Astrocyte of the spinal cord (primary cell): ENCODE measurements around the gene MAGEL2.

Experiments
- DNase-seq: peaks from one replicate; pipeline ENCODE4 v3.0.0; 2011; ENCODE audit warnings: low read depth, low spot score
- H3K4me3 ChIP-seq: 2 replicates; pipeline ENCODE4 v1.5.1; 2011; ENCODE audit warnings: low read depth, mild to moderate bottlenecking, low read length, moderate library complexity
- CTCF ChIP-seq: IDR thresholded peaks from 2 replicates; pipeline ENCODE4 v1.5.1; 2012; ENCODE audit warnings: low read depth, mild to moderate bottlenecking, low read length, inconsistent platforms
- in situ Hi-C: cut with HindIII; loops from 2 replicates; pipeline ENCODE4 v1.10.0; 2017; ENCODE audit warnings: low sequenced_read_pairs

MAGEL2 gene

GRCh38 chr15:23647421-23648370 is at the start of gene MAGEL2:
MAGEL2 (minus strand) TSS chr15:23647867; CDS start chr15:23647742, 125 bp downstream.
- no peak for TF ChIP-seq CTCF
- peak within 1 kb of the TSS; percentile 42 for H3K4me3 ChIP-seq
- in situ Hi-C loops: no loop called here
- peak; percentile 17 for DNase-seq

GRCh38 chr15:23695282-23695681 is 47.6 kb upstream of the MAGEL2 start:
- no peak for DNase-seq
- no peak overlapping the region for H3K4me3 ChIP-seq
- in situ Hi-C loops: no loop called here
- TF ChIP-seq CTCF: no peak

- no peak for TF ChIP-seq CTCF
- no peak for DNase-seq
- no peak overlapping the region for H3K4me3 ChIP-seq
- in situ Hi-C loops: no loop called here
Observed at GRCh38 chr15:23694592-23694991, 46.9 kb upstream of the MAGEL2 start.

GRCh38 chr15:23690450-23690852 is 42.8 kb upstream of the MAGEL2 start:
- DNase-seq: peak; percentile 38
- TF ChIP-seq CTCF: no peak
- no peak overlapping the region for H3K4me3 ChIP-seq
- in situ Hi-C loops: no loop called here

GRCh38 chr15:23690015-23690414 is 42.3 kb upstream of the MAGEL2 start:
- DNase-seq: no peak
- no peak overlapping the region for H3K4me3 ChIP-seq
- in situ Hi-C loops: no loop called here
- no peak for TF ChIP-seq CTCF

GRCh38 chr15:23687143-23687470 is 39.4 kb upstream of the MAGEL2 start, which contains the start of gene NDN:
NDN (minus strand) TSS chr15:23687305; CDS start chr15:23687217, 88 bp downstream.
- H3K4me3 ChIP-seq: peak within 1 kb of the TSS; percentile 55
- in situ Hi-C loops: no loop called here

More at GRCh38 chr15:23687143-23687470, 39.4 kb upstream of the MAGEL2 start, which contains the start of gene NDN:
- DNase-seq: peak; percentile 37
- TF ChIP-seq CTCF: no peak
